Neural progenitor cell (in vitro differentiated cells): ENCODE measurements around the gene CHD2.

Experiments used
- EZH2 ChIP-seq: fragments of 200-600 bp; sonication (generic); IDR thresholded peaks from 2 replicates; pipeline ENCODE4 v1.6.1; 2017; ENCODE audit warnings: antibody characterized with exemption, mild to moderate bottlenecking, moderate library complexity
- EZH2phosphoT487 ChIP-seq: fragments of 200-600 bp; sonication (generic); IDR thresholded peaks from 2 replicates; pipeline ENCODE4 v1.6.1; 2017; ENCODE audit warnings: antibody characterized with exemption
- TF ChIP-seq, protein P1 (sequence below): fragments of 200-600 bp; sonication (generic); IDR thresholded peaks from 2 replicates; pipeline ENCODE4 v1.5.1; 2017; ENCODE audit warnings: antibody characterized with exemption, mild to moderate bottlenecking

DNA sequence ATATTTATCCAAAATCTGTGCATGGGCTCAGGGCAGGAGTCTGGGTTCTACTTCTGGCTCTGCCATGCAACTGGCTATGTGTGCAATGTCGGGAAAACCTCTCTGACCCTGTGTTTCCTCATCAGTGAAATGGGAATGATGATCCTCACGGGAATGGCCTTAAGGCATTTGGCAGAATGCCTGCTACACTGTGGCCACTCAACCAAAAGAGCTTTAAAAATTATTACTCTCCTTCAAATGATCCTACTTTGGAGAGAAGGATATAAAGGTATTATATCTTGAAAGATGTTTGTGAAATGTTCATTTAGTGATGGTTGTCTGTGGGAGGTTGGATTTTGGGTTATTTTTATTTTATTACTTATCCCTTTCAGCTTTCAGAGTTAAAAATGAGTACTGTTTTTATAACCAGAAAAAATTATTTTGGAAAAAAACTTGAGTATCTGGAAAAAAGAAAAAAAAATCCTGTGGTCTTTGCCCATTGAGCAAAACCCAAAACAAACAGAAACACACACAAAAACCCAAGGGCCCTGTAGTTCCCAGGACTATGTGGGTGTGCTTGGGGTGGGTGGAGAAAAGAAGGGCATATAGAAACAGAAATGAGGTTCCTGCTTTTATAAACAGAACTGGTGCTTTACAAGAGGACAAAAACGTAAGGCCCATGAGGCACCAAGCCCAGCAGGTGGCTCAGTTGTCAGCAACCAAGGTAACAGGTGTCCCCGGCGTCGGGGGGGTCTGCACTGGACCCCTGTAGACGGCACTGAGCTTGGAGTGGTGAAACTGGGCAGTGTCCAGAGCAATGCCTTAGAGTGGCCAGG, 166.9 kb downstream of the CHD2 start:
- TF ChIP-seq, protein P1, sequence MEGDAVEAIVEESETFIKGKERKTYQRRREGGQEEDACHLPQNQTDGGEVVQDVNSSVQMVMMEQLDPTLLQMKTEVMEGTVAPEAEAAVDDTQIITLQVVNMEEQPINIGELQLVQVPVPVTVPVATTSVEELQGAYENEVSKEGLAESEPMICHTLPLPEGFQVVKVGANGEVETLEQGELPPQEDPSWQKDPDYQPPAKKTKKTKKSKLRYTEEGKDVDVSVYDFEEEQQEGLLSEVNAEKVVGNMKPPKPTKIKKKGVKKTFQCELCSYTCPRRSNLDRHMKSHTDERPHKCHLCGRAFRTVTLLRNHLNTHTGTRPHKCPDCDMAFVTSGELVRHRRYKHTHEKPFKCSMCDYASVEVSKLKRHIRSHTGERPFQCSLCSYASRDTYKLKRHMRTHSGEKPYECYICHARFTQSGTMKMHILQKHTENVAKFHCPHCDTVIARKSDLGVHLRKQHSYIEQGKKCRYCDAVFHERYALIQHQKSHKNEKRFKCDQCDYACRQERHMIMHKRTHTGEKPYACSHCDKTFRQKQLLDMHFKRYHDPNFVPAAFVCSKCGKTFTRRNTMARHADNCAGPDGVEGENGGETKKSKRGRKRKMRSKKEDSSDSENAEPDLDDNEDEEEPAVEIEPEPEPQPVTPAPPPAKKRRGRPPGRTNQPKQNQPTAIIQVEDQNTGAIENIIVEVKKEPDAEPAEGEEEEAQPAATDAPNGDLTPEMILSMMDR, result no peak
- TF ChIP-seq EZH2, result no peak
- no peak for TF ChIP-seq EZH2phosphoT487
